Subcutaneous abdominal adipose tissue (tissue), 5 donors: Measurements from ENCODE around the gene ADRA2A.

Experiments used
- H3K27ac ChIP-seq: one replicate; pipeline ENCODE4 v1.7.0; 2013; ENCODE audit warnings: low read depth, mild to moderate bottlenecking, inconsistent platforms, low read length, moderate library complexity
- H3K27me3 ChIP-seq, 5 donors: one replicate each; pipeline ENCODE4 v1.7.0; 2013; ENCODE audit warnings: low read length in 5 of 5, inconsistent platforms in 1 of 5; ENCODE audit not compliant: control insufficient read depth in 5 of 5, insufficient read depth in 4 of 5
- H3K36me3 ChIP-seq, 5 donors: one replicate each; pipeline ENCODE4 v1.7.0; 2013; ENCODE audit warnings: low read length in 5 of 5; ENCODE audit not compliant: control insufficient read depth in 5 of 5, insufficient read depth in 5 of 5
- H3K4me1 ChIP-seq, 5 donors: one replicate each; pipeline ENCODE4 v1.7.0; 2013; ENCODE audit warnings: low read length in 5 of 5, mild to moderate bottlenecking in 3 of 5, moderate library complexity in 1 of 5; ENCODE audit not compliant: control insufficient read depth in 5 of 5, insufficient read depth in 5 of 5
- H3K4me3 ChIP-seq, 5 donors: one replicate each; pipeline ENCODE4 v1.7.0; 2013; ENCODE audit warnings: low read length in 5 of 5, low read depth in 1 of 5
- H3K9ac ChIP-seq, 5 donors: one replicate each; pipeline ENCODE4 v1.7.0; 2013; ENCODE audit warnings: low read length in 5 of 5, mild to moderate bottlenecking in 4 of 5, moderate library complexity in 3 of 5
- H3K9me3 ChIP-seq, 5 donors: one replicate each; pipeline ENCODE4 v1.7.0; 2013; ENCODE audit warnings: low read length in 5 of 5; ENCODE audit not compliant: control insufficient read depth in 5 of 5
- donor health status: healthy.
- donor health status: healthy.
- donor health status: healthy.
- donor health status: healthy.
- donor health status: healthy.

The ADRA2A gene

GRCh38 chr10:111093741-111094380 lies 17.0 kb downstream of the ADRA2A start:
- Histone ChIP-seq H3K9ac (no peak overlapping the region), H3K4me3 (no peak overlapping the region), H3K27me3 (no peaks in the 10 kb centered on the region), H3K4me1 (no peaks in the 10 kb centered on the region), H3K27ac (no peak overlapping the region), H3K36me3 (no peaks in the 10 kb centered on the region), H3K9me3 (no peaks in the 10 kb centered on the region)

GRCh38 chr10:111098679-111099437 lies 22.0 kb downstream of the ADRA2A start:
- no peaks in the 10 kb centered on the region for H3K27me3 ChIP-seq
- no peak overlapping the region for H3K9ac ChIP-seq
- H3K4me3 ChIP-seq: no peak overlapping the region
- no peaks in the 10 kb centered on the region for H3K9me3 ChIP-seq
- H3K4me1 ChIP-seq: peaks cover 0 to 4% (median 0%) of the 10 kb centered on the region in 5 donors
- H3K36me3 ChIP-seq: no peaks in the 10 kb centered on the region
- H3K27ac ChIP-seq: no peak overlapping the region

- Histone ChIP-seq H3K9me3 (no peaks in the 10 kb centered on the region), H3K36me3 (no peaks in the 10 kb centered on the region), H3K27me3 (no peaks in the 10 kb centered on the region), H3K4me3 (no peak overlapping the region), H3K4me1 (peaks cover 0 to 4% (median 0%) of the 10 kb centered on the region in 5 donors), H3K9ac (no peak overlapping the region), H3K27ac (no peak overlapping the region)
Measured at GRCh38 chr10:111100198-111100597, 23.4 kb downstream of the ADRA2A start.

GRCh38 chr10:111101796-111102195 lies 25.0 kb downstream of the ADRA2A start:
- H3K9ac ChIP-seq: no peak overlapping the region
- no peaks in the 10 kb centered on the region for H3K27me3 ChIP-seq
- no peak overlapping the region for H3K4me3 ChIP-seq
- no peaks in the 10 kb centered on the region for H3K36me3 ChIP-seq
- peaks cover 0 to 4% (median 0%) of the 10 kb centered on the region in 5 donors for H3K4me1 ChIP-seq
- no peak overlapping the region for H3K27ac ChIP-seq
- no peaks in the 10 kb centered on the region for H3K9me3 ChIP-seq

GRCh38 chr10:111102359-111102837 lies 25.6 kb downstream of the ADRA2A start:
- Histone ChIP-seq H3K27me3 (no peaks in the 10 kb centered on the region), H3K9ac (no peak overlapping the region), H3K4me1 (peaks cover 0 to 4% (median 0%) of the 10 kb centered on the region in 5 donors)

GRCh38 chr10:111103196-111103840 lies 26.5 kb downstream of the ADRA2A start:
- Histone ChIP-seq H3K4me3 (no peak overlapping the region), H3K9me3 (no peaks in the 10 kb centered on the region), H3K9ac (no peak overlapping the region), H3K36me3 (no peaks in the 10 kb centered on the region), H3K27me3 (no peaks in the 10 kb centered on the region), H3K27ac (no peak overlapping the region), H3K4me1 (peaks cover 0 to 4% (median 0%) of the 10 kb centered on the region in 5 donors)

More at GRCh38 chr10:111102359-111102837, 25.6 kb downstream of the ADRA2A start:
- Histone ChIP-seq H3K9me3 (no peaks in the 10 kb centered on the region), H3K4me3 (no peak overlapping the region), H3K36me3 (no peaks in the 10 kb centered on the region), H3K27ac (no peak overlapping the region)

GRCh38 chr10:111104811-111105210 lies 28.0 kb downstream of the ADRA2A start:
- Histone ChIP-seq H3K27ac (no peak overlapping the region), H3K9me3 (no peaks in the 10 kb centered on the region), H3K9ac (no peak overlapping the region), H3K4me1 (peaks cover 0 to 4% (median 0%) of the 10 kb centered on the region in 5 donors), H3K4me3 (no peak overlapping the region), H3K36me3 (no peaks in the 10 kb centered on the region), H3K27me3 (no peaks in the 10 kb centered on the region)

- no peak overlapping the region for H3K4me3 ChIP-seq
- no peak overlapping the region for H3K9ac ChIP-seq
- no peaks in the 10 kb centered on the region for H3K27me3 ChIP-seq
- H3K27ac ChIP-seq: no peak overlapping the region
- peaks cover 0 to 1% (median 0%) of the 10 kb centered on the region in 5 donors for H3K4me1 ChIP-seq
- H3K36me3 ChIP-seq: no peaks in the 10 kb centered on the region
- H3K9me3 ChIP-seq: no peaks in the 10 kb centered on the region
Measured at GRCh38 chr10:111106081-111106480, 29.3 kb downstream of the ADRA2A start.

GRCh38 chr10:111107023-111107422 lies 30.2 kb downstream of the ADRA2A start:
- no peaks in the 10 kb centered on the region for H3K36me3 ChIP-seq
- no peak overlapping the region for H3K4me3 ChIP-seq
- H3K27ac ChIP-seq: no peak overlapping the region
- no peaks in the 10 kb centered on the region for H3K27me3 ChIP-seq
- no peak overlapping the region for H3K9ac ChIP-seq
- peaks cover 0 to 1% (median 0%) of the 10 kb centered on the region in 5 donors for H3K4me1 ChIP-seq
- H3K9me3 ChIP-seq: no peaks in the 10 kb centered on the region

GRCh38 chr10:111107846-111108245 lies 31.0 kb downstream of the ADRA2A start:
- no peak overlapping the region for H3K27ac ChIP-seq
- no peak overlapping the region for H3K4me3 ChIP-seq
- H3K9ac ChIP-seq: no peak overlapping the region
- no peaks in the 10 kb centered on the region for H3K27me3 ChIP-seq
- no peaks in the 10 kb centered on the region for H3K4me1 ChIP-seq
- H3K36me3 ChIP-seq: no peaks in the 10 kb centered on the region
- H3K9me3 ChIP-seq: no peaks in the 10 kb centered on the region
